DND-41 (cell line): ENCODE results near the gene NECTIN1.

Source experiments
- ATAC-seq: fragments of 200-7000 bp; cut with Tn5 transposase; 3 replicates; pipeline ENCODE4 v1.9.1; 2021; ENCODE audit warnings: low read depth; ENCODE audit not compliant: insufficient read depth
- DNase-seq: peaks from one replicate; pipeline ENCODE4 v3.0.0-alpha.2; 2020
- H2AFZ ChIP-seq: 2 replicates; pipeline ENCODE4 v1.6.0; 2012; ENCODE audit warnings: low read depth, low read length
- H3K27ac ChIP-seq: 2 replicates; pipeline ENCODE4 v1.5.1; 2012; ENCODE audit warnings: low read length, inconsistent platforms
- H3K27me3 ChIP-seq: fragments of 200-600 bp; sonication (generic); 2 replicates; pipeline ENCODE4 v1.6.0; 2012; ENCODE audit warnings: low read length, mild to moderate bottlenecking, inconsistent platforms; ENCODE audit not compliant: insufficient read depth, poor library complexity
- H3K36me3 ChIP-seq: 2 replicates; pipeline ENCODE4 v1.5.1; 2012; ENCODE audit warnings: low read length, inconsistent platforms; ENCODE audit not compliant: insufficient read depth
- H3K4me1 ChIP-seq: 2 replicates; pipeline ENCODE4 v1.5.1; 2012; ENCODE audit warnings: mild to moderate bottlenecking, low read length; ENCODE audit not compliant: insufficient read depth
- H3K4me2 ChIP-seq: 2 replicates; pipeline ENCODE4 v1.6.0; 2012; ENCODE audit warnings: mild to moderate bottlenecking, moderate library complexity, low read length, inconsistent platforms; ENCODE audit not compliant: insufficient read depth
- H3K4me3 ChIP-seq, 2 experiments: fragments of 200-600 bp in 1 of 2; shearing (Covaris generic) in 1 of 2; 2 replicates each; pipeline ENCODE4 v1.5.1; 2012 to 2016; ENCODE audit warnings: inconsistent platforms in 2 of 2, low read length in 2 of 2, mild to moderate bottlenecking in 2 of 2, low read depth in 1 of 2, moderate library complexity in 1 of 2
- H3K79me2 ChIP-seq: 2 replicates; pipeline ENCODE4 v1.6.0; 2012; ENCODE audit warnings: low read length, inconsistent platforms; ENCODE audit not compliant: insufficient read depth
- H3K9ac ChIP-seq: 2 replicates; pipeline ENCODE4 v1.6.0; 2012; ENCODE audit warnings: low read depth, mild to moderate bottlenecking, inconsistent platforms, low read length, moderate library complexity
- H3K9me3 ChIP-seq: 2 replicates; pipeline ENCODE4 v1.5.1; 2012; ENCODE audit warnings: low read length, moderate library complexity, mild to moderate bottlenecking, inconsistent platforms; ENCODE audit not compliant: insufficient read depth, severe bottlenecking
- H4K20me1 ChIP-seq: 2 replicates; pipeline ENCODE4 v1.6.0; 2012; ENCODE audit warnings: low read length; ENCODE audit not compliant: insufficient read depth
- CTCF ChIP-seq: IDR thresholded peaks from 2 replicates; pipeline ENCODE4 v1.5.1; 2012; ENCODE audit warnings: borderline replicate concordance, low read length, moderate library complexity, mild to moderate bottlenecking; ENCODE audit not compliant: poor library complexity, severe bottlenecking; ENCODE audit errors: extremely low read depth
- EZH2 ChIP-seq: IDR thresholded peaks from 3 replicates; pipeline ENCODE4 v1.6.1; 2012; ENCODE audit warnings: borderline replicate concordance, low read depth, mild to moderate bottlenecking, moderate library complexity, low read length, inconsistent platforms; ENCODE audit not compliant: severe bottlenecking

NECTIN1 gene

GRCh38 chr11:119689302-119689701 is 39.7 kb downstream of the NECTIN1 start:
- no peak for ATAC-seq
- H3K9ac ChIP-seq = no peak overlapping the region
- no peaks in the 10 kb centered on the region for H3K9me3 ChIP-seq
- TF ChIP-seq EZH2 (no peak), CTCF (no peak)
- no peak overlapping the region for H3K4me3 ChIP-seq
- no peaks in the 10 kb centered on the region for H3K36me3 ChIP-seq
- H3K4me2 ChIP-seq = no peak overlapping the region
- no peak overlapping the region for H3K27ac ChIP-seq
- peaks cover 19% of the 10 kb centered on the region for H3K4me1 ChIP-seq
- DNase-seq = no peak
- H3K79me2 ChIP-seq = no peaks in the 10 kb centered on the region
- peaks cover 3% of the 10 kb centered on the region for H3K27me3 ChIP-seq
- H2AFZ ChIP-seq = no peak overlapping the region
- H4K20me1 ChIP-seq = 0 out of 2 replicates have a peak, but pooled peaks cover 3% of the 10 kb centered on the region

- DNase-seq = no peak
- Histone ChIP-seq H4K20me1 (0 out of 2 replicates have a peak, but pooled peaks cover 3% of the 10 kb centered on the region), H3K9me3 (no peaks in the 10 kb centered on the region), H3K9ac (no peak overlapping the region), H3K4me2 (no peak overlapping the region), H3K4me3 (no peak overlapping the region), H2AFZ (no peak overlapping the region), H3K27me3 (peaks cover 3% of the 10 kb centered on the region), H3K4me1 (peaks cover 14% of the 10 kb centered on the region), H3K36me3 (no peaks in the 10 kb centered on the region), H3K27ac (no peak overlapping the region), H3K79me2 (no peaks in the 10 kb centered on the region)
- TF ChIP-seq EZH2 (no peak), CTCF (no peak)
- ATAC-seq = no peak
These were observed 40.6 kb downstream of the NECTIN1 start for GRCh38 chr11:119688356-119688755.

GRCh38 chr11:119687373-119688046 is 41.5 kb downstream of the NECTIN1 start:
- Histone ChIP-seq H3K36me3 (no peaks in the 10 kb centered on the region), H3K4me1 (peaks cover 12% of the 10 kb centered on the region), H3K27me3 (peaks cover 3% of the 10 kb centered on the region), H3K9me3 (no peaks in the 10 kb centered on the region), H3K79me2 (no peaks in the 10 kb centered on the region), H2AFZ (no peak overlapping the region), H3K27ac (no peak overlapping the region), H3K4me2 (no peak overlapping the region), H4K20me1 (0 out of 2 replicates have a peak, but pooled peaks cover 3% of the 10 kb centered on the region), H3K4me3 (no peak overlapping the region), H3K9ac (no peak overlapping the region)
- ATAC-seq (no peak), DNase-seq (no peak)
- TF ChIP-seq EZH2 (no peak), CTCF (no peak)
